HL-60 (cell line): ENCODE data around the gene LINC00632.

ENCODE experiments used
- CTCF ChIP-seq: IDR thresholded peaks from one replicate; pipeline ENCODE4 v1.5.1; 2011; ENCODE audit warnings: low read length, control low read depth, inconsistent platforms; ENCODE audit not compliant: insufficient read depth
- GABPA ChIP-seq: IDR thresholded peaks from 2 replicates; pipeline ENCODE4 v1.6.1; 2012; ENCODE audit warnings: low read depth
- POLR2AphosphoS5 ChIP-seq: IDR thresholded peaks from 2 replicates; pipeline ENCODE4 v1.6.1; 2012; ENCODE audit warnings: low read depth
- SPI1 ChIP-seq: IDR thresholded peaks from 2 replicates; pipeline ENCODE4 v1.6.1; 2012; ENCODE audit warnings: low read depth, mild to moderate bottlenecking, borderline replicate concordance
- TF ChIP-seq, protein P1 (sequence below): IDR thresholded peaks from 2 replicates; pipeline ENCODE4 v1.6.1; 2012; ENCODE audit warnings: low read depth; ENCODE audit not compliant: insufficient replicate concordance

- TF ChIP-seq, protein P1, sequence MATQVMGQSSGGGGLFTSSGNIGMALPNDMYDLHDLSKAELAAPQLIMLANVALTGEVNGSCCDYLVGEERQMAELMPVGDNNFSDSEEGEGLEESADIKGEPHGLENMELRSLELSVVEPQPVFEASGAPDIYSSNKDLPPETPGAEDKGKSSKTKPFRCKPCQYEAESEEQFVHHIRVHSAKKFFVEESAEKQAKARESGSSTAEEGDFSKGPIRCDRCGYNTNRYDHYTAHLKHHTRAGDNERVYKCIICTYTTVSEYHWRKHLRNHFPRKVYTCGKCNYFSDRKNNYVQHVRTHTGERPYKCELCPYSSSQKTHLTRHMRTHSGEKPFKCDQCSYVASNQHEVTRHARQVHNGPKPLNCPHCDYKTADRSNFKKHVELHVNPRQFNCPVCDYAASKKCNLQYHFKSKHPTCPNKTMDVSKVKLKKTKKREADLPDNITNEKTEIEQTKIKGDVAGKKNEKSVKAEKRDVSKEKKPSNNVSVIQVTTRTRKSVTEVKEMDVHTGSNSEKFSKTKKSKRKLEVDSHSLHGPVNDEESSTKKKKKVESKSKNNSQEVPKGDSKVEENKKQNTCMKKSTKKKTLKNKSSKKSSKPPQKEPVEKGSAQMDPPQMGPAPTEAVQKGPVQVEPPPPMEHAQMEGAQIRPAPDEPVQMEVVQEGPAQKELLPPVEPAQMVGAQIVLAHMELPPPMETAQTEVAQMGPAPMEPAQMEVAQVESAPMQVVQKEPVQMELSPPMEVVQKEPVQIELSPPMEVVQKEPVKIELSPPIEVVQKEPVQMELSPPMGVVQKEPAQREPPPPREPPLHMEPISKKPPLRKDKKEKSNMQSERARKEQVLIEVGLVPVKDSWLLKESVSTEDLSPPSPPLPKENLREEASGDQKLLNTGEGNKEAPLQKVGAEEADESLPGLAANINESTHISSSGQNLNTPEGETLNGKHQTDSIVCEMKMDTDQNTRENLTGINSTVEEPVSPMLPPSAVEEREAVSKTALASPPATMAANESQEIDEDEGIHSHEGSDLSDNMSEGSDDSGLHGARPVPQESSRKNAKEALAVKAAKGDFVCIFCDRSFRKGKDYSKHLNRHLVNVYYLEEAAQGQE: no peak
- TF ChIP-seq CTCF (no peak), SPI1 (no peak), POLR2AphosphoS5 (no peak), GABPA (no peak)
Observed at GRCh38 chrX:140764401-140764919, 54.9 kb downstream of the LINC00632 start.
